HepG2 (cell line): ENCODE data around the gene ACE. TPM values are rescaled to one million over a fixed set of nuclear protein-coding genes. Genes with fewer than 3 reads are reported as not detected.

Experiments used
- ATAC-seq: fragments of 200-7000 bp; cut with Tn5 transposase; 3 replicates; pipeline ENCODE4 v1.9.1; 2020; ENCODE audit warnings: mild to moderate bottlenecking, moderate library complexity
- BruUV-seq: library from RNA; stranded (reverse); fragments of 400-500 nt; replicated peaks from 2 replicates; lab custom pipeline; 2021; lab: Mats Ljungman, UMichigan
- CTCF ChIA-PET: fragments of 300-600 bp; formaldehyde crosslinking; extraction: SDS; loops from one replicate; lab custom pipeline; 2021; ENCODE audit warnings: low total read pairs, inconsistent platforms, low intra/inter-chr PET ratio; lab: Yijun Ruan, JAX
- POLR2A ChIA-PET: fragments of 350-600 bp; sonication (Branson Sonifier 250); formaldehyde crosslinking; loops from one replicate; lab custom pipeline; 2020; ENCODE audit warnings: antibody characterized with exemption, inconsistent platforms; lab: Yijun Ruan, JAX
- DNase-seq: peaks from one replicate; pipeline ENCODE4 v3.0.0-alpha.2; 2015; ENCODE audit warnings: low spot score
- FAIRE-seq: peaks from 3 replicates; lab custom pipeline; 2011; peaks lifted over from hg19 to GRCh38; lab: Jason Lieb, UNC
- H2AFZ ChIP-seq: one replicate; pipeline ENCODE4 v1.6.1; 2011; ENCODE audit warnings: low read length, inconsistent platforms
- H3K27ac ChIP-seq: fragments of 300-600 bp; 3 replicates; pipeline ENCODE4 v1.8.0; 2011; ENCODE audit warnings: mixed run types, mild to moderate bottlenecking, mixed read lengths, low read length, inconsistent platforms; ENCODE audit not compliant: insufficient read depth; ENCODE audit errors: extremely low read length
- H3K27me3 ChIP-seq, 2 experiments: fragments of 200-600 bp in 1 of 2; 2 replicates in 1 of 2; 3 replicates in 1 of 2; pipeline versions ENCODE4 v1.6.0 to v1.8.0; 2011; ENCODE audit warnings: low read length in 2 of 2, mild to moderate bottlenecking in 2 of 2, moderate library complexity in 2 of 2, inconsistent platforms in 1 of 2; ENCODE audit not compliant: insufficient read depth in 2 of 2, control insufficient read depth in 1 of 2
- H3K36me3 ChIP-seq, 2 experiments: fragments of 200-600 bp in 1 of 2; replicated peaks in 1 of 2; 2 replicates in 1 of 2; 3 replicates in 1 of 2; pipeline versions ENCODE4 v1.5.1 to v1.8.0; 2011; ENCODE audit warnings: low read length in 2 of 2, inconsistent platforms in 1 of 2; ENCODE audit not compliant: insufficient read depth in 2 of 2, control insufficient read depth in 1 of 2
- H3K4me1 ChIP-seq: 2 replicates; pipeline ENCODE4 v1.5.1; 2012; ENCODE audit warnings: low read length, inconsistent platforms; ENCODE audit not compliant: insufficient read depth
- H3K4me2 ChIP-seq: 2 replicates; pipeline ENCODE4 v1.6.0; 2011; ENCODE audit warnings: low read depth, low read length, inconsistent platforms
- H3K4me3 ChIP-seq, 3 experiments: fragments of 200-600 bp in 1 of 3; sonication (generic), shearing (Covaris generic) in 1 of 3; replicated peaks in 1 of 3; 2 replicates each; pipeline ENCODE4 v1.5.1; 2011 to 2016; ENCODE audit warnings: low read length in 3 of 3, inconsistent platforms in 2 of 3, low read depth in 2 of 3, mild to moderate bottlenecking in 2 of 3, control low read depth in 1 of 3, mixed read lengths in 1 of 3; ENCODE audit not compliant: insufficient read depth in 1 of 3
- H3K79me2 ChIP-seq: one replicate; pipeline ENCODE4 v1.6.1; 2011; ENCODE audit warnings: low read length, inconsistent platforms; ENCODE audit not compliant: insufficient read depth
- H3K9ac ChIP-seq: 2 replicates; pipeline ENCODE4 v1.6.0; 2011; ENCODE audit warnings: mild to moderate bottlenecking, low read depth, low read length, inconsistent platforms; ENCODE audit not compliant: insufficient read depth
- H3K9me3 ChIP-seq: 2 replicates; pipeline ENCODE4 v1.5.1; 2012; ENCODE audit warnings: mild to moderate bottlenecking, low read length
- H4K20me1 ChIP-seq: 2 replicates; pipeline ENCODE4 v1.6.0; 2011; ENCODE audit warnings: inconsistent platforms, mild to moderate bottlenecking, low read length, moderate library complexity; ENCODE audit not compliant: insufficient read depth
- ARNTL ChIP-seq: sonication (generic); formaldehyde crosslinking; IDR thresholded peaks from 2 replicates; pipeline ENCODE4 v1.4.0; 2020; ENCODE audit warnings: mild to moderate bottlenecking, missing genetic modification reagents
- DMAP1 ChIP-seq: IDR thresholded peaks from 2 replicates; pipeline ENCODE4 v1.6.1; 2016
- FIP1L1 ChIP-seq: fragments of 200-400 bp; formaldehyde crosslinking; IDR thresholded peaks from 2 replicates; pipeline ENCODE4 v1.6.1; 2018; ENCODE audit warnings: low read depth, mild to moderate bottlenecking, low read length, moderate library complexity, borderline replicate concordance; ENCODE audit not compliant: insufficient read depth
- KDM2A ChIP-seq: sonication (generic); formaldehyde crosslinking; IDR thresholded peaks from 2 replicates; pipeline ENCODE4 v1.4.0; 2020; ENCODE audit warnings: low read depth, missing genetic modification reagents, borderline replicate concordance
- MAFF ChIP-seq: IDR thresholded peaks from 2 replicates; pipeline ENCODE4 v1.6.1; 2011; ENCODE audit warnings: low read depth, low read length, improper control_type of control experiment
- MBD4 ChIP-seq: IDR thresholded peaks from 2 replicates; pipeline ENCODE4 v1.6.1; 2012; ENCODE audit warnings: low read length, inconsistent platforms, borderline replicate concordance
- MED13 ChIP-seq: sonication (generic); formaldehyde crosslinking; IDR thresholded peaks from 2 replicates; pipeline ENCODE4 v1.5.0; 2020; ENCODE audit warnings: missing genetic modification reagents
- NFE2L2 ChIP-seq: fragments of 150-350 bp; IDR thresholded peaks from 2 replicates; pipeline ENCODE4 v1.6.1; 2014; ENCODE audit warnings: low read length
- SNAI1 ChIP-seq: sonication (generic); formaldehyde crosslinking; IDR thresholded peaks from 2 replicates; pipeline ENCODE4 v1.5.0; 2020; ENCODE audit warnings: mild to moderate bottlenecking, missing genetic modification reagents, borderline replicate concordance
- SP5 ChIP-seq: IDR thresholded peaks from 2 replicates; pipeline ENCODE4 v1.6.1; 2016; ENCODE audit warnings: low read depth, borderline replicate concordance
- ZNF143 ChIP-seq: sonication (generic); formaldehyde crosslinking; IDR thresholded peaks from 2 replicates; pipeline ENCODE4 v1.4.0; 2020; ENCODE audit warnings: missing genetic modification reagents
- ZNF207 ChIP-seq: fragments of 450-650 bp; IDR thresholded peaks from 2 replicates; pipeline ENCODE4 v1.6.1; 2016; ENCODE audit warnings: antibody characterized with exemption, borderline replicate concordance
- ZNF367 ChIP-seq: sonication (generic); formaldehyde crosslinking; IDR thresholded peaks from 2 replicates; pipeline ENCODE4 v1.4.0; 2020; ENCODE audit warnings: missing genetic modification reagents, borderline replicate concordance
- ZNF878 ChIP-seq: sonication (generic); formaldehyde crosslinking; IDR thresholded peaks from 2 replicates; pipeline ENCODE4 v1.8.1; 2023; ENCODE audit warnings: mild to moderate bottlenecking, missing genetic modification reagents, moderate library complexity
- WGBS: methylation state at CpG from one replicate; pipeline ENCODE4 v1.1.6; 2017; ENCODE audit warnings: low lambda C conversion rate; 5-methylcytosine and 5-hydroxymethylcytosine counted together
- in situ Hi-C: cut with HindIII; loops from 2 replicates; pipeline ENCODE4 v1.10.0; 2017; ENCODE audit warnings: low pct_unique_long_range_greater_than_20kb; ENCODE audit not compliant: extremely low pct_ligation_motif_present
- intact Hi-C: fragments of 100-400 bp; cut with micrococcal nuclease; formaldehyde crosslinking; loops from one replicate; pipeline ENCODE4 v1.10.0; 2022; ENCODE audit not compliant: unreplicated experiment
- polyA plus RNA-seq, 8 experiments: library from polyadenylated mRNA; depleted of rRNA in 3 of 8; stranded (reverse) in 7 of 8; unstranded in 1 of 8; fragments of >200 nt; fragmentation: Illumina TruSeq in 4 of 8; extraction: Trizol in 4 of 8; gene quantifications; 2 replicates each; pipeline versions ENCODE4 v1.2.1 to v1.2.3, GENCODE V29; 2011 to 2016; ENCODE audit warnings: low read depth in 4 of 8, missing spikeins in 1 of 8, mixed read lengths in 1 of 8; ENCODE audit not compliant: insufficient read depth in 1 of 8
- total RNA-seq, 5 experiments: library from RNA; depleted of rRNA; stranded (reverse); fragments of >200 nt; fragmentation: Illumina TruSeq; extraction: Trizol; gene quantifications; 2 replicates each; pipeline ENCODE4 v1.2.3, GENCODE V29; 2016; ENCODE audit warnings: low read depth in 1 of 5
- TF ChIP-seq, protein P1 (sequence below): sonication (generic); formaldehyde crosslinking; IDR thresholded peaks from 2 replicates; pipeline ENCODE4 v1.4.0; 2020; ENCODE audit warnings: mild to moderate bottlenecking, missing genetic modification reagents
- TF ChIP-seq, protein P2 (sequence below): sonication (generic); formaldehyde crosslinking; conservative IDR thresholded peaks from 2 replicates; pipeline ENCODE4 v1.8.0; 2022; ENCODE audit warnings: missing genetic modification reagents
- TF ChIP-seq, protein P3 (sequence below): sonication (generic); formaldehyde crosslinking; IDR thresholded peaks from 2 replicates; pipeline ENCODE4 v1.4.0; 2020; ENCODE audit warnings: missing genetic modification reagents, low read depth, mild to moderate bottlenecking, borderline replicate concordance

The ACE gene
- total and polyA plus RNA-seq, 2 of the 13 experiments (the other 11 are each of a cell fraction or from before 2014, with no cell fraction given), result 0.08 to 0.13 TPM

DNA sequence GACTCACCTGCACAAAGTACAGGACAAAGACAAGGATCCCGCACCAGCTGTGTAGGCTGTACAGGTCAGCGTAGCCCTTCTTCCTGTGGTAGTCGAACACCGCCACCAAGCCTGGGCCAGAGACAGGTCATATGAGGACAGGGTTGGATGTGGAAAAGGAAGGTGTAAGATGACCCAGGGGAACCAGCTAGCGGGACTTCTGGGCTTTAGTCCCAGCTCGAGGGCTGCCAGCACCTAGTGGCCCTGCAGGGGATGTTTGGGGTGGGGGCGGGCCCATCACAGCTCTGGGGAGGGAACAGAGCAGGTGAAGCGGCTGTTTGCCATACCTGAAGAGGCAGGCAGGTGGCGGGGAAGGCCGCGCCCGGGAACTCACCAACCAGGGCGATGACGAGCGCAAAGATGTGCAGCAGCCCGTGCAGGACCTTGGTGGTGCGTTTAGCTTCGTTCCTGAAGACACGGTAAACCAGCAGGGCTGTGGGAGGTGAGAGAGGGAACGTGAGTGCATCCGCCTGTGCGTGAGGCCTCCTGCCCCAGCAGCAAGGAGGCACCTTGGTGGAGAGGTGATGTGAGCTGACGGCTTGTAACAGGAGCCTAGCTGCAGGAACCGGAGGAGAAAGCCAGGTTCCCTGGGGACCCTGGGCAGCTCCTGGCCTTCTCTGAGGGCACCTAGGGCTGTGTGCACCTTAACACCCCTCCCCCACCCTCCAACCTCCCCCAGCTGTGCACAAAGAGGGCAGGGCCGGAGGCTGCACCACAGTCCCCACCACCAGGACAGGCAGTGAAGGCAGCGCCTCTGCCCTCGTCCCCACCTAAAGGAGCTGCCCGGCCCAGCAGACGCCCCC, 41.0 kb upstream of the ACE start (continued):
- TF ChIP-seq, protein P1, sequence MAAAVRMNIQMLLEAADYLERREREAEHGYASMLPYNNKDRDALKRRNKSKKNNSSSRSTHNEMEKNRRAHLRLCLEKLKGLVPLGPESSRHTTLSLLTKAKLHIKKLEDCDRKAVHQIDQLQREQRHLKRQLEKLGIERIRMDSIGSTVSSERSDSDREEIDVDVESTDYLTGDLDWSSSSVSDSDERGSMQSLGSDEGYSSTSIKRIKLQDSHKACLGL (CRISPR knock-in tag), result 0 out of 2 replicates have a peak, but pooled peaks have one; percentile 30
- TF ChIP-seq NFE2L2 (no peak), MAFF (no peak), ZNF143 (CRISPR knock-in tag) (0 out of 2 replicates have a peak, but pooled peaks have one; percentile 4)

DNA sequence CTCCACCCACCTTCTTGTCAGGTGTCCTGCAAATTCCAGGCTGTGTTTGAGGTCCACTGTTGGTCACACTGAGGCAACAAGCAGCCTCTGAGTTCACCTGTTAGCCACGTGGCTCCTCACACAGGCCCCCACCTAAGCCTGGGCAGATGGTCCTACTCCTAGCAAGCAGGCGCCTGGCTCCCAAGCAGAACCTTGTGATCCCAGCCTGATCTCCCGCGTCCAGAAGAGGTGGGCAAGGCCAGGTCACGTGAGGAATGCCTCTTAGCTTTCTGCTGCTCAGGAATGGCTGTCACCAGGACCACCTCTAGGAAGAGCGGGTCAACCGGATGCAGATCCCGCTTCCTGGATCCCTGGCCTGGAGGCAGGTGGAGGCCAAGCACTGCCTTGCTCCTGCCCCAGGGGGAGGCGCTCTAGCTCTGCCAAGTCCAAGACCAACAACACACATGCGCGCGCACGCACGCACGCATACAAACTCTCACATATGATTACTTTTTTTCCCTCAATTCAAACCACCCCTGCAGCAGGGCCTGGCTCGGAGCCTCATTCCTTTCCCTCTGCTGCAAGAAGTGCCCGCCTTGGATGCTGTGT, 40.2 kb upstream of the ACE start:
- POLR2A ChIA-PET, result interaction anchor here (1.1 to 1.3 kb wide), 2 partner anchors 60 to 185 kb away, joined by 3 read pairs; partner anchors contain the start of gene MAP3K3
- TF ChIP-seq SNAI1 (no peak), KDM2A (CRISPR knock-in tag) (0 out of 2 replicates have a peak, but pooled peaks have one; percentile 27), ZNF367 (CRISPR knock-in tag) (no peak), DMAP1 (no peak), SP5 (CRISPR knock-in tag) (no peak), ARNTL (no peak), MED13 (CRISPR knock-in tag) (no peak), ZNF207 (no peak), ZNF878 (CRISPR knock-in tag) (no peak), MBD4 (no peak), FIP1L1 (no peak)
- TF ChIP-seq, protein P2, sequence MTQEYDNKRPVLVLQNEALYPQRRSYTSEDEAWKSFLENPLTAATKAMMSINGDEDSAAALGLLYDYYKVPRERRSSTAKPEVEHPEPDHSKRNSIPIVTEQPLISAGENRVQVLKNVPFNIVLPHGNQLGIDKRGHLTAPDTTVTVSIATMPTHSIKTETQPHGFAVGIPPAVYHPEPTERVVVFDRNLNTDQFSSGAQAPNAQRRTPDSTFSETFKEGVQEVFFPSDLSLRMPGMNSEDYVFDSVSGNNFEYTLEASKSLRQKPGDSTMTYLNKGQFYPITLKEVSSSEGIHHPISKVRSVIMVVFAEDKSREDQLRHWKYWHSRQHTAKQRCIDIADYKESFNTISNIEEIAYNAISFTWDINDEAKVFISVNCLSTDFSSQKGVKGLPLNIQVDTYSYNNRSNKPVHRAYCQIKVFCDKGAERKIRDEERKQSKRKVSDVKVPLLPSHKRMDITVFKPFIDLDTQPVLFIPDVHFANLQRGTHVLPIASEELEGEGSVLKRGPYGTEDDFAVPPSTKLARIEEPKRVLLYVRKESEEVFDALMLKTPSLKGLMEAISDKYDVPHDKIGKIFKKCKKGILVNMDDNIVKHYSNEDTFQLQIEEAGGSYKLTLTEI (CRISPR knock-in tag), result no peak
- TF ChIP-seq, protein P3, sequence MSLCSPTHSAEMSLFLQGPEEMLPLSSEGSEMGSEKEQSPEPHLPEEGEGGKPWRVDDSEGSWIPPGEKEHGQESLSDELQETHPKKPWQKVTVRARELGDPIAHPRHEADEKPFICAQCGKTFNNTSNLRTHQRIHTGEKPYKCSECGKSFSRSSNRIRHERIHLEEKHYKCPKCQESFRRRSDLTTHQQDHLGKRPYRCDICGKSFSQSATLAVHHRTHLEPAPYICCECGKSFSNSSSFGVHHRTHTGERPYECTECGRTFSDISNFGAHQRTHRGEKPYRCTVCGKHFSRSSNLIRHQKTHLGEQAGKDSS (CRISPR knock-in tag), result no peak

More for the DNA sequence above, 40.2 kb upstream of the ACE start:
- Histone ChIP-seq H3K79me2 (no peaks in the 10 kb centered on the region), H3K36me3 (no peaks in the 10 kb centered on the region), H2AFZ (no peak overlapping the region), H3K27me3 (peaks cover 0 to 15% of the 10 kb centered on the region in 2 experiments; a peak in 2 of 5 replicates), H3K27ac (no peak overlapping the region), H3K4me3 (no peak overlapping the region), H3K4me2 (no peak overlapping the region), H4K20me1 (no peaks in the 10 kb centered on the region), H3K9me3 (no peaks in the 10 kb centered on the region), H3K4me1 (peaks cover 51% of the 10 kb centered on the region), H3K9ac (no peak overlapping the region)
- FAIRE-seq, result no peak
- 71% methylated on average over 13 of the region's 17 CpGs for WGBS
- no TSS peak for BruUV-seq
- in situ Hi-C loops, result no loop called here
- intact Hi-C loops, result no loop called here
- CTCF ChIA-PET, result interaction anchor here (1.1 kb wide), 1 partner anchor 42 kb away, joined by 5 read pairs; no protein-coding TSS in a partner anchor
- ATAC-seq, result no peak
- DNase-seq, result no peak
